Inferior parietal cortex (tissue), 1 donor: ENCODE data around the gene AICDA.
"Not testable (repeated sequence)": the region's sequence is repeated elsewhere in the genome, so short reads cannot be mapped to it uniquely, and the experiment has no call there.

Experiments used
- DNase-seq: peaks from one replicate; pipeline ENCODE4 v3.0.0-alpha.2; 2016; ENCODE audit errors: extremely low spot score

Gene AICDA

GRCh38 chr12:8612629-8613028 is at the start of gene AICDA:
AICDA (minus strand) TSS chr12:8612859; CDS start chr12:8612767, 92 bp downstream.
- no peak for DNase-seq

GRCh38 chr12:8661751-8662150 is 49.1 kb upstream of the AICDA start:
- no peak for DNase-seq

GRCh38 chr12:8661016-8661415 is 48.4 kb upstream of the AICDA start:
- no peak for DNase-seq

GRCh38 chr12:8658346-8658745 is 45.7 kb upstream of the AICDA start:
- DNase-seq = no peak

GRCh38 chr12:8655421-8655820 is 42.8 kb upstream of the AICDA start:
- DNase-seq = no peak

GRCh38 chr12:8648576-8649205 is 36.0 kb upstream of the AICDA start:
- DNase-seq = no peak

- DNase-seq = no peak
These were observed 35.3 kb upstream of the AICDA start for GRCh38 chr12:8647968-8648367.

- DNase-seq = no peak
These were observed 31.9 kb upstream of the AICDA start for GRCh38 chr12:8644345-8645248.

GRCh38 chr12:8642775-8643174 is 30.1 kb upstream of the AICDA start:
- no peak for DNase-seq

- DNase-seq = no peak
These were observed 27.3 kb upstream of the AICDA start for GRCh38 chr12:8639936-8640335.

- DNase-seq = no peak
These were observed 26.3 kb upstream of the AICDA start for GRCh38 chr12:8638951-8639350.

GRCh38 chr12:8637666-8638065 is 25.0 kb upstream of the AICDA start:
- DNase-seq = no peak

GRCh38 chr12:8637244-8637643 is 24.6 kb upstream of the AICDA start:
- no peak for DNase-seq

GRCh38 chr12:8636581-8636980 is 23.9 kb upstream of the AICDA start:
- no peak for DNase-seq

- DNase-seq = not testable (repeated sequence)
These were observed 23.3 kb upstream of the AICDA start for GRCh38 chr12:8636007-8636346.

GRCh38 chr12:8635342-8636006 is 22.8 kb upstream of the AICDA start:
- DNase-seq = not testable (repeated sequence)

GRCh38 chr12:8630131-8630530 is 17.5 kb upstream of the AICDA start:
- DNase-seq = no peak

GRCh38 chr12:8629486-8630033 is 16.9 kb upstream of the AICDA start:
- no peak for DNase-seq

GRCh38 chr12:8628731-8629130 is 16.1 kb upstream of the AICDA start:
- no peak for DNase-seq

- not testable (repeated sequence) for DNase-seq
These were observed 12.1 kb upstream of the AICDA start for GRCh38 chr12:8624750-8625149.

GRCh38 chr12:8622646-8623045 is 10.0 kb upstream of the AICDA start:
- no peak for DNase-seq

- DNase-seq = no peak
These were observed 2.5 kb upstream of the AICDA start for GRCh38 chr12:8615206-8615605.
